ENCODE measurements around the gene SMCR8.

DNA sequence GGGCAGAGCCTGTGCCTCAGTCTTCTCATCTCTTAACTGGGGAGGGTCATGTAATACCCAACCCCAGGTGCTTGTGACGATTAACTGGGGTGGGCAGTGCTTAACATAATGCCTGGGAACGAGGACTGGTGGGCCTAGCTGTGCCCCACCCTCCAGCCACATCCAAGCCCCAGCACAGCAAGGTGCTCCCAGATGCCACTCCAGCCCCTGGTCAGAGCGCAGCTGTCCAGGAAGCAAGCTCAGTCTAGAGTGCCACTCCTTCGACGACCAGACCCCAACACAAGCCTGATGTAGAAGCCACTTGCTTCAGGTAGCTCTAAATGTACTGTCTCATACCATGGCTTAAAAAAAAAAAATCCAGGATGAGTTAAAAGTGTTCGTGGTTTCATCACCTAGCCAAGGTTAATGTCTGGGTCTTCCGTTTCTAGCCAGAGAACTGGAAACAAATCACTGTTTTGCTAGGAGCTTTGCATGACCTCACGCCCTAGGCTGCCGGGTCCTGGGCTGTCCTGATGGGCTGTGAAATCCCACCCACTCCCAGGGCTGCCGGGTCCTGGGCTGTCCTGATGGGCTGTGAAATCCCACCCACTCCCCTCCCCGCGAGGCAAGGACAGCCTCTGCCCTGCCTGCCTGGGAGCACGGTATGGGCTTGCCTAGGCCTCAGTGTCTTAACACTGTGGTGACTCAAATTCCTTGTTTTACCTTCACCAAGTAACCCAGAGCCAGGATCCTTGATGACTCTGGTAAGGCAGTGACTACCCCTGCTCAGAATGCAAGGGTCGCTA lies 47.0 kb upstream of the SMCR8 start:
- TF ChIP-seq, protein P1, sequence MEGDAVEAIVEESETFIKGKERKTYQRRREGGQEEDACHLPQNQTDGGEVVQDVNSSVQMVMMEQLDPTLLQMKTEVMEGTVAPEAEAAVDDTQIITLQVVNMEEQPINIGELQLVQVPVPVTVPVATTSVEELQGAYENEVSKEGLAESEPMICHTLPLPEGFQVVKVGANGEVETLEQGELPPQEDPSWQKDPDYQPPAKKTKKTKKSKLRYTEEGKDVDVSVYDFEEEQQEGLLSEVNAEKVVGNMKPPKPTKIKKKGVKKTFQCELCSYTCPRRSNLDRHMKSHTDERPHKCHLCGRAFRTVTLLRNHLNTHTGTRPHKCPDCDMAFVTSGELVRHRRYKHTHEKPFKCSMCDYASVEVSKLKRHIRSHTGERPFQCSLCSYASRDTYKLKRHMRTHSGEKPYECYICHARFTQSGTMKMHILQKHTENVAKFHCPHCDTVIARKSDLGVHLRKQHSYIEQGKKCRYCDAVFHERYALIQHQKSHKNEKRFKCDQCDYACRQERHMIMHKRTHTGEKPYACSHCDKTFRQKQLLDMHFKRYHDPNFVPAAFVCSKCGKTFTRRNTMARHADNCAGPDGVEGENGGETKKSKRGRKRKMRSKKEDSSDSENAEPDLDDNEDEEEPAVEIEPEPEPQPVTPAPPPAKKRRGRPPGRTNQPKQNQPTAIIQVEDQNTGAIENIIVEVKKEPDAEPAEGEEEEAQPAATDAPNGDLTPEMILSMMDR (IDR thresholded peaks at IDR 0.05; ENCODE audit: low read length) = no peak
- TF ChIP-seq EZH2 (IDR thresholded peaks at IDR 0.05; ENCODE audit: borderline replicate concordance, low read length) = no peak
